NCI-H1105 (cell line): ENCODE results near the gene ABR.
"Not testable (repeated sequence)": the region's sequence is repeated elsewhere in the genome, so short reads cannot be mapped to it uniquely, and the experiment has no call there.

Experiments used
- DNase-seq: peaks from one replicate; lab custom pipeline; 2025; lab: John Stamatoyannopoulos, UW

The ABR gene

DNA sequence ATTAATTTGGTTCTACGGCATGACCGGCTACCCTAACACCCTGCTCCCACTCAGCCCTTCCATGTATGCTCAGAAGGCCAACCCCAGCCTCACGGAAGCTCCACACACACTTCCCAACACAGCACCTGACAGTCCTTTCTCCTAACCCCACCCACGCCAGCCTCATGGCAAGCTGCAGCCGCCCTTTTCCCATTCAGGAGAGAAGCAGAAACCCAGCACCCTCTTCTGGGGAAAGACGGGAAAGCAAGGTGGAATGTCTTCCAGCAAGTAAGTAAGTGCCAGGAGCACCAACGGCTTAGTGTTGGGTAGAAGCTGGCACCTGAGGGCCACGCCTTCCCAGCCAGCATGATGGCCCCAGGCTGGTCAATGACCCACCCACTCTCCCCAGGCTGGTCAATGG, 32.1 kb downstream of the ABR start:
- DNase-seq, result no peak

DNA sequence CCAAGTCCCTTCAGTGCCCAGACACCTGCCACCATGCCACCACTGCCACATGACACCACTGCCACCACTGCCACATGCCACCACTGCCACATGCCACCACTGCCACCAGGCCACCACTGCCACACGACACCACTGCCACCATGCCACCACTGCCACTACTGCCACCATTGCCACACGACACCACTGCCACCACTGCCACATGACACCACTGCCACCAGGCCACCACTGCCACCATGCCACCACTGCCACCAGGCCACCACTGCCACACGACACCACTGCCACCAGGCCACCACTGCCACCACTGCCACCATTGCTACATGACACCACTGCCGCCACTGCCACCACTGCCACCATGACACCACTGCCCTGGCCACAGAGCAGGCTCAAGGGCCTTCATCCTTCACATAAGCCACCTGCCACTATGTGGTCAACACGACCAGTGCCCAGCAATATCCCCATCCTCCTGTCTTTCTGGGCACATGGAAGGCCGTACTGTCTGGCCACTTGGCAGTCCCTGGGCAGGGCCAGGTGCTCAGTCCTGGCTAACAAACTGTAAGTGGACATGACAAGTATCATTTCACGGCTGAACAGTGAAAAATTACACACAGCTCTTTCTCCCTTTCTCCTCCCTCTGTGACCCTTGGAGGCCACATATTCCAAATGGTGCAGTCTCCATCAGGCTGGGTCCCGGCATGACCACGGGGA, 33.1 kb downstream of the ABR start:
- DNase-seq, result no peak

DNA sequence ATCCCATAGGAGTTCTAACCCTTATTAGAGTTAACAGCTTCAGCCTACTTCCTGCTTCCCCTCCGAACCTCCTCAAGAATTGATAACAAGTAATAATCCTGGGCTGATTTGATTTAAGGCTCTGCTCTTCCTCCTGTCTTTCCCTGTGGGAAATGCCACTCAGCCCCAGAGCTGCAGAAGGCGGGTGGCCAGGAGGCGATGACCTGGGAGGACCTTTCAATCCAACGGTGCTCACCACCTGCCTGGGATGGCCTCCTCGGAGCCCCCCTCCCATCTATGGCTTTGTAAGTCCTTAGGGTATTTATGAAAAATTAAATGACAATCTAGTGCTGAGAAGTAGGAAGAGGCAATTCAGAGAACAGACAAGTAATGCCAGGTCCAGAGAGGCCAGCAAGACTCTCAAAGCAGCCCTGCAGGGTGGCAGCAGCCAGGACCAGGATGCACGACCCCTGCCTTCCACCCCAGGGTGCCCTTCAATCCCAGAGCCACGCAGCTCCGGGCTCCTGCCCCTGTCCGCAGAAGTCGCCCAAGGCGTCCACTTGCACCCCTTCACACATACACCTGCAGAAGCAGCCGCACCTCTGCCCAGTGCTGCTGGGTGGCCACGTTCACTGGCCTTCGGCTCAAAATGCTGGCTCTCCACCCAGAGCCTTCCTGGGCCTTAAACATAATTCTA, 34.3 kb downstream of the ABR start:
- no peak for DNase-seq

DNA sequence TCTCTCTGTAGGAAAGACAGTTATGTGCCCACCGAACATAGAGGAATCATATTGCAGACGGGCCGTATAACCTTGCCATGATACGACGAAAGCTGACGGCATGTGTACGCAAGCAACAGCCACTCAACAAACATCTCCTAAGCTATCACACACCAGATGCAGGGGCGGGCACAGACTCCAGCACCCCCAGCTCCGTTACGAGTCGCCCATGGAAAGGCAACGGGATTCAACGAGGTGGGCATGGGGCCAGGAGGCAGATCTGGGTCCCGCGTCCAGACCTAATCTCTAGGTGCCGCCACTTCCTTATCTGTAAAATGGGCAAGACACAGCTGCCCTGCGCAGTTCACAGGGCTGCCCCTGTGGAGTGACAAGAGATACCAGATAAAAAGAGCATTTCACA, 35.6 kb downstream of the ABR start:
- no peak for DNase-seq

DNA sequence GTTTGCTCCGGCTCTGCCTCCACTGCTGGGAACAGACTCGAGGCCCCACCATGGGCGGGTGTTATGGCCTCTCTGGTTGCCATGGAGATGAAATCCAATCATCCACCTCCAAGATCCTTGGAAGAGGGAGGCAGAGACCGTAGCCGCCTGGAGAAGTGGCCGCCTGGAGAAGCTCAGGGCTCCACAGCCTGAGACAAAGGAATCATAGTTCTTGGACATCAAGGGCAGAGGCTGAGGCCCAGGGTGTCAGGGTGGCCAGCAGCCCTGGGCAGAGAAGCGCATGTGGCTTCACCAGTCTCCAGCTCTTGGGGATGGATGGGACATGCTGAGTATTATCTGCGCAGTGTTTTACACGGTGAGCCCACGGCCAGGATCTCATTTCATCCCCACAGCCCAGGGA, 36.2 kb downstream of the ABR start:
- DNase-seq, result no peak

DNA sequence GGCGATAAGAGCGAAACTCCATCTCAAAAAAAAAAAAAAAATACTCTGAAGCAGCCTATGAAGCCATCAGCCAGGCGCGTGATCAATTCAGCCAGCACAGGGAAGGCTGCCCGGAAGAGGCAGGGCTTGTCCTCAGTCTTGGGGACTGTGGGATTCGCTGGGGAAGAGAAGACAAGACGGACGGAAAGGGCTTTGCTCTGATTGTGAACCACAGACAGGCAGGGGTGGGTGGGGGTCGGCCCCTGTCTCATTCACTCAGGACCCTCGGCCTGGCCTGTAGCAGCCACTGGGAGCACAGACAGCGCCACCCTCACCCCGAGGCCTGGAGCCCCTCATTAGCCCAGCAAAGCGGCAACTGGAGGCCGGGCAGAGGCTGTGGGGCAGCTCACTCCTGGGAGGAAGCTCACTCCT, 37.2 kb downstream of the ABR start:
- DNase-seq, result no peak

DNA sequence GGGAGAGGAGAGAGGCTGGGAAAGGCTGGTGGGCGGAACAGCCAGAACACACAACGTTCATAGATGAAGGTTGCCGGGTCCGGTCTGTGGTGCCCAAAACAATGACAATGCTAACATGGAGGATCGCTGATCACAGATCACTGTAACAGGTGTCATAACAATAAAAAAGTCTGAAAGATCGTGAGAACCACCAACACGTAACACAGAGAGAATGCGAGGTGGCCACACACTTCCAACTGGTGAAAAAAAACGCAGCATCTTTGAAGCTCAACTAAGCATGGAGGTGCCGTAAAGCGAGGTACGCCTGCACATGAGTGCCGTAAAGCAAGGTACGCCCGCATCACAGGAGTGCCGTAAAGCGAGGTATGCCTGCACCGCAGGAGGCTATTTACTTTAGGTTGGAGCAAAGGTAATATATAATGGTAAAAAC, 42.3 kb downstream of the ABR start:
- no peak for DNase-seq

DNA sequence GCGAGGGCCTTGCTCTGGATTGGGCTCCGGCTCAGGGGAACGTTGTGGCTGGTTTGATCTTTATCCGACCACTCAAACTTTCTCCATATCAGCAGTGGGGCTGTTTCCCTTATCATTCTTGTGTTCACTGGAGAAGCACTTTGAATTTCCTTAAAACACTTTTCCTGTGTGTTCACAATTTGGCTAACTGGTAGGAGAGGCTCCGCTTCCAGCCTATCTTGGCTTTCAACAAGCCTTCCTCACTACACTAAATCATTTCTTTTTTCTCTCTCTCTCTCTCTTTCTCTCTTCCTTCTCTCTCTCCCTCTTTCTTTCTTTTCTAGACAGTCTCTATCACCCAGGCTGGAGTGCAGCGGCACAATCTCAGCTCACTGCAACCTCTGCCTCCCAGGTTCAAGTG, 43.0 kb downstream of the ABR start:
- DNase-seq, result no peak

DNA sequence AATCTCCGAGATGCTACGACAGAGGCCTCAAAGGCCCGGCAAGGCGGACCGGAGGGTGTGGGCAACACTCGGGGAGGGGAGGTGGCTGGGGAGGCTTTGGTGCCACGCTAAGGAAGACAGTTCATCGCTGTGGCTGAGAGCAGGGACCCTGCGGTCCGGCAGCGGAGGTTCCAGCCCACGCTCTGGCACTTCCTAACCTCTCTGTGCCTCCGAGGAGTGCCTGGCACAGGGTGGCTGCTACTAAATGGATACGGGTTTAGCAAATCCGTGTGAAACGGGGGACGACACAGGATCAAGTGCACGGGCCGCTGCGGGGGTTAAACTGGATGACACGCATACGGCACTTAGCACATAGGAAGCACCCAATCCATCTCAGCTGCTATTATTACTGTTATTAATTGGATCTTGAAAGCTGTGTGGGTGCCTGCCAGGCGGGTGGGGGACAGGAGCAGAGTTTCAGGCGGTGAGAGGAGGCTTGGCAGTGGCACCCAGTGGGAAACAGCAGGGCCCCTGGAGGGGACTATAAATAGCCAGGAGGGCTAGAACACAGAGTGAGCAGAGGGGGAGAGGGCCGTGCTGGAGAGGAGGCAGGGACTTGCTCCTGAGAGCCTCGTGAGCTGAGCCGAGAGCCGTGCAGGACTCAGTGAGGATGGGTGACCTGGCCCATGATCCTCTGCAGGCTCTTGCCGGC, 45.0 kb downstream of the ABR start:
- DNase-seq, result no peak

DNA sequence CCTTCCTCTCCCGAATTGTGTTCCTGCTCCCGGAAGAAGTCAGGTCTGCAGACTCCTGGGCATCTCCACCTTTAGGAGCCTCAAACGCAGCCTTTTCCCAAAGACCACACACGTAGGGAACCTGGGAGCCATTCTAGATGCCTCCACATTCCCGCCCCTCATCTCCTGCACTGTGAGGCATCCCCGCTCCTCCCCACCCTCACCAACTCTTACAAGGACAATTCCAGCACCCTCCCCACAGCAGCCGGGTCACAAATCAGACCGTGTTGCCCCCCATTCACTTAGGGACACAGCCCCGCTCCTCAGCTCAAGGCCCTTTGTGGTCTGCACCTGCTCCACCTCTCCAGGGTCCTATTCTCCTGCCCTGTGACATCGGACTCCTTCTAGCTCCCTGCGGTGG, 49.6 kb downstream of the ABR start:
- no peak for DNase-seq

DNA sequence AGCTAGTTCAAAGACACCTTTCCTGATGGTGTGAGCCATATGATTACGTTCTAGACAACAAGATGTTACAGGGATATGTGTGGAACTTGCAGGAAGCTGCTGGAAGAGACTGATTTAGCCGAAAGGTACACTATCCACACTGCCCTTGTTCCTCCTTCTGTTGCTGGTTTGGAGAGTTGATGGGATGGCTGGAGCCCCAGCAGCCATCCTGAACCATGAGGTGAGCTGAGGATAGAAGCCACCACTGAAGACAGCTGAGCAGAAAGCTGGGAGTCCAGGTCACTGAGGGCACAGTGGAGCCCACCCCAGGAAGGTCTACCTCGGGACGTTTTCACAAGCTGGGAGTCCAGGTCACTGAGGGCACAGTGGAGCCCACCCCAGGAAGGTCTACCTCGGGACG, 51.3 kb downstream of the ABR start:
- DNase-seq, result not testable (repeated sequence)

DNA sequence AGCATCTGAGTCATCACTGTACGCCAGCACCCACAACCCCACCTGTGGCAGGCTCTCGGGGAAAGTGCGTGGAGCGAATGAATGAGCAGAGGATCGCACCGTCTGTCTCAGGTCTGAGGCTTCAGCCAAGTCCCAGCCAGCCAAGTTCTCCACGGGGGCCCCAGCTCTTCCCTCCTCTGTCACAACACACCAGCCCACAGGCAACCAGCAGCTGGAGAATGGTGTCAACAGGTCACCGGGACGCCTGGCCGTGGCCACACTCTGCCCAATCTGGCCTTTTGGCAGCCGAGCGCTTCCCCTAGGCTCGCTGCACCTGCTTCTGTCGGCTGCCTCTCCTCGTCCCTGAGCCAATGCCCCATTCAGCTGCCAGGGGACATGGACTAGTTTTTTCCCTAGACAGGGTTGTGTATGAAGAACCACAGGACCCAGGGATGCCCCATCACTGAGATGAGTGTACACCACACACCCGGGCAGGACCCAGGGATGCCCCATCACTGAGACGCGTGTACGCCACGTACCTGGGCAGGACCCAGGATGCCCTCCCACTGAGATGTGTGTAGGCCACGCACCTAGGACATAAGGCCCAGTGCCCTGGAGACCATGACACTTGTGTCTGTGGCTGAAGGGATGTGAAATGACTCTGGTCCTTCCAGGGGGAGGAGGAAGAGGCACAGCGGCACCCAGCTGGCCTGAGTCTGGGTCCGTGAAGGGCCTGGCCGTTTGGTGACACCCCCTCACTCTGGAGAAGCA, 52.8 kb downstream of the ABR start:
- no peak for DNase-seq

DNA sequence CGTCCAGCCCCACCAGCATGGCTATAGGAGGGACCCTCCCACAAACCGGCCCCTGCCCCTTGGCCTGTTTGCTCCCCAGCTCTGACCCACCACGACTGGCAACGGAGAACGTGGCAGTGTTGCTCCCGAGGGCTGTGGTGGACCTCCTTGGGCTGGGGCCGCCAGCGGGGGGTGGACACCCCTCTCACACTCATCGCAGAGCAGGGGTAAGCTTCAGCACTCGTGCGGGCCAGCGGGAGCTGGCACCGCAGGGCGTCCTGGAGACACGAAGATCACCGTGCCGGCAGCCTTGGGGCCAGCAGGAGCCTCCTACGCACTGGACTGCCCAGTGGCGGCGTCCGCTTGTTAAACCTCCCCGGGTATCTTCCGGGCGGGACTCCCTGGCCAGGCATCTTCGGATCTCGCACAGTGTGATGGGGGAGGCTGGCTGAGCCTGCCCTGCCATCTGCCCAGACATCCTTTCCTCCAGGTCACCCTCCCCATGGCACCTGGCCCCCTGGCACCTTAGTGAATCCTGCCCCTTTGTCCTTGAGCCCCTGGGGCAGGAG, 53.5 kb downstream of the ABR start:
- DNase-seq, result no peak

DNA sequence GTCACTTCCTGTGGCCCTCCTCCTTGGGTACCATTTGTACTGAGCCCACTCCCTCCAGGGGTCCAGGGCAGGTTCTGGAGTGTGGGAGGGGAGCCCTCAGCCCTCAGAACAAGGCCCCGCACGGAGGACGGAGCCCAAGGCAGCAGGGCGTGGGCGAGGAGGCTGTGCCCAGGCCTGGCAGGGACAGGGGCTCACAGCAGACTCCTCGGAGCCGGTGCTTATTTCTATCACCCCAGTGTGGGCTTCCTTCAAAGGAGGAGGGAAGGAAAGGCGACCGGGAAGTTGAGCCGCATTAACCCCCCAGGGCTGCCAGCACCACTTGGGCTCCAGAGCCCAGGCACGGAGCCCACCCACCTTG, 54.0 kb downstream of the ABR start:
- no peak for DNase-seq

DNA sequence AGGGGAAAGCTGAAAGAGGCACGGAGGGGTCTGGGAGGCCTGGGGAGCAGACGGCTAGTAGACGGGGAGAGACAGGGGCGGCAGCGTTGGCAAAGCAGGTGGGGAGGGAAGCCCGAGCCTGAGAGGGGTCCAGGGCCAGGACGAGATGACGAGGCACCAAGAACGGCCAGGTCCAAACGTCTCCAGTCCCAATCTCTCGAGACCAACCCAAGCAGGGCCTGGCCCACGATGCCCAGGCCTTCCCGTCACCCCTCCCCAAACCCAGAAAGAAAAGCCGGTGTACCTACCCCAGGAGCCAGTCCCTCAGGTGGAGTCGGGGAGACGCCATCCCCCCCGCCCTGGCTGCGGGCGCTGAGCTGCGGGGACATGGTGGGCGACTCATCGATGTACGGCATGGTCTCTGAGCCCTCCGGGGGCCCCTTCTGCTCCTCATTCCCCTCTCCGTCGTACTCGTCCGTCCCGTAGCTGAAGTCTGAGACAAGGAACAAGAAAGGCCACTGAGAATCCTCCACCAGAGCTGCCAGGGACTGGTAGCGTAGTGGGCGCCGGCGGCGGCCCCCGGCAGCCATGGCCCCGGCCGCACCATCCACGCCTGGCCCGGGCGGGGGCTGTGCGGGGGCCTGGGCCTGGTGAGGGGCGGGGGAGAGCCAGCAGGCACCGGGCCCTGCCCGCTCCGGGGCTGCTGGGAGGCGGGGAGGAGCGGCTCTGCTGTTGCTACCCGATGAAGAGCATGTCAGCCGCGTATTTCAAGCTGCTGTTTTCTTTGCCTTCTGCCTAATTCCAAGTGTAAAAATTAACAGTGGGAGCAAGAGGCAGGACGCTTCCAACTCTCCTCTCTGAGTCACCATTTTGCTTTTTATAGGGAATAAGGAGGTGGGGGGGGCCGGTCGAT, 54.6 kb downstream of the ABR start:
- DNase-seq, result no peak

DNA sequence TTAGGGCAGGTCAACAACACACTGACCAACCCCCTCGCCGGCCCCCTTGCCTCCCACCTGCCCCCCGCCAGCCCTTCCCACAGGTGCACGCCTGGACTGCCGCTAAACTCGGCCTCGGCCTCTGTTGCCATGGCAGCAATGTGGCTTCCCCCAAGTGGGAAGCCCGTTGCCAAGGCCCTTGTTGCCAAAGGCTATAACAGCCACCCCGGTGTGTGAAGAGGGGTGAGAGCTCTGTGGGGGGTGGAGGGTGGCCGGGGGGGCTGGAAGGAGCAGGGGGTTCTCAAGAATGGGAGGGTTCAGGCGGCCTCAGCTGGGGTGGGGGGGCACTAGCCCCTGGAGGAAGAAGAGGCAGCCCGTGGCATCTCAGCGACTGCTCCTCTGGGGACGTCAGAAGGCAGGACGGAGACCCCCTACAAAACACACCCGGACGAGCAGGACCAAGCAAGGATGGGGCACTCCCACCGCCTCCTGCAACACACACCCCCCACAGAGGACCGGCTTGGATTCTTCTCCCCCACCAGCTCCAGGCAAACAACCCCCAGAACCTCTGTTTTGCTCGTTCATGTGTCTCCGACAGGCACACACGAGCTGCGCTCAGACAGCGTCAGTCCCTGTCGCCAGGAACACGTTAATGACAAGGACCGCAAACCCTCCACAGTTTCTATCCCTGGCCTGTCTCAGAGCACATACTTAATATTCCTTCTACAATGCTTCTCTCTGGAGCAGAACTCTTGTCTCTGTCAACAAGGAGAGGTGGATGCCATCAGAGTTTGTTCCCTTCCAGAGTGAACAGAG, 55.7 kb downstream of the ABR start:
- peak; percentile 67 for DNase-seq

DNA sequence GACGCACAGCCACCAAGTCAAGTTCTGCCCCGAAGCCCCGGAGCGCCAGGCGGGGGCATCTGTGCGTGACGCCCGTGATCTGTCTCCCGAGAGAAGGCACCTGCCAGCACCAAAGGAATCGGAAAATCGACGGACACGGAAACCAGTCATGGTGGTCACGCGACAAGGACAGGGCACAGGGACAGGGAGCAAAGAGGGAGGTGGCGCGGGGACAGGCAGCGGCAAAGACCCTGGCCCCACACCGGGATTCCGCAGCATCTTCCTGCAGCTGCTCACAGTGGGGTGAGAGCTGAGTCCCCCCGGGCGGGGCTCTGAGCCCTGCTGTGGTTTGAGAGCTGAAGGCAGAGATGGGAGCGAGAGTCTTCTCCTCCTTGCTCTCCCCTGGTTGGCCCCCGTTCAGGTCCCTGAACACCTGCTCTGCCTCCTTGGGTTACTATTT, 56.4 kb downstream of the ABR start:
- peak; percentile 56 for DNase-seq

DNA sequence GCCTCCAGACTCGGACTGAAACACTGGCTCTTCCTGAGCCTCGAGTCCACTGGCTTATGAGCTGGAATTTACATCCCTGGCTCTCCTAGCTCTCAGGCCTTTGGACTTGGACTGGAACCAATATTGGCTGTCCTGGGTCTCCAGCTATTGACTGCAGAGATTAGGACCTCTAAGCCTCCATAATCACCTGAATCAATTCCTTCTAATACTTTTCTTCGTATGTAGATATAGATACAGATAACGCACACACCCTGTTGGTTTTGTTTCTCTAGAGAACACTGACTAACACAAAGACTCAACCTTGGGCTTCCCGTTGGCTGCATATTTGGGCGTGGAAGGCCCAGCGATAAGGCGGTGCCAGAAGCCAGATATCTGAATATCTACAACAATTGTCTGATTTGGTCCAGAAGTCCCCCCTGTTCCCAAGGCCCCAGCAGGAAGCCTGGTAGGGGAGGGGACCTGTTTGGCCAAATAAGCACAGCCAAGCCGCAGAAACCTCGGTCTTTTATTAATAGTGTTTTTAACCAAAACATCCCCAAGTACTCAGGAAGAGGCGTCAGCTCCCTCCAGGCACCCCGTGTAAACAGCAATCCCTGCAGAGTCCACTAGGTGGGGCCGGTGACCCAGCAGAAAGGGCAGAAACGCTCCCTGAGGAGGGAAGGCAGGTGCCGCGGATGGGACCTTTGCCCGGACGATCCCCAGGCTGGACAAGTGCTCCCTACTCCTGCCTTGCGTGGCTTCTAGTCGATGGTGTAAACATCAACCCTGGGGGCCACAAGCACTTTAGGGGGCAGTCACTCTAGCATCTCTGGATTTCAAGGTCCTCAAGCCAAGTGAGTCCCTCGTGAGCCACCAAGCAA, 57.0 kb downstream of the ABR start:
- DNase-seq, result no peak

DNA sequence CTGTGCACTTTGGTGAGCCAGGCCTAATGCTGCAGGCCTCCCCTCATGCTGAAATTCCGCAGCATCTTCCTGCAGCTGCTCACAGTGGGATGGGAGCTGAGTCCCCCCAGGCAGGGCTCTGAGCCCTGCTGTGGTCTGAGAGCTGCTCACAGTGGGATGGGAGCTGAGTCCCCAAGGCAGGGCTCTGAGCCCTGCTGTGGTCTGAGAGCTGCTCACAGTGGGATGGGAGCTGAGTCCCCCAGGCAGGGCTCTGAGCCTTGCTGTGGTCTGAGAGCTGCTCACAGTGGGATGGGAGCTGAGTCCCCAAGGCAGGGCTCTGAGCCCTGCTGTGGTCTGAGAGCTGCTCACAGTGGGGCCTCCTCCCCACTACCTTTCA, 58.4 kb downstream of the ABR start:
- DNase-seq, result not testable (repeated sequence)
